GM18861 (cell line): ENCODE results near the gene PROM1.

Experiments used
- ATAC-seq: cut with Tn5 transposase; IDR thresholded peaks from one replicate; pipeline ENCODE4 v1.9.1; 2021; ENCODE audit not compliant: unreplicated experiment

PROM1 gene

GRCh38 chr4:15951781-15952180 lies 132.0 kb downstream of the PROM1 start:
- no peak for ATAC-seq

GRCh38 chr4:15948826-15949225 lies 135.0 kb downstream of the PROM1 start:
- no peak for ATAC-seq

- no peak for ATAC-seq
Measured at GRCh38 chr4:15947684-15948083, 136.1 kb downstream of the PROM1 start.

GRCh38 chr4:15945516-15945915 lies 138.3 kb downstream of the PROM1 start:
- no peak for ATAC-seq

- ATAC-seq, result no peak
Measured at GRCh38 chr4:15944895-15945294, 138.9 kb downstream of the PROM1 start.

- ATAC-seq, result no peak
Measured at GRCh38 chr4:15942283-15942682, 141.5 kb downstream of the PROM1 start.

- no peak for ATAC-seq
Measured at GRCh38 chr4:15938640-15939039, 145.2 kb downstream of the PROM1 start, which contains the start of gene FGFBP1. Gene FGFBP1, minus strand, starts transcription at chr4:15938740. Its CDS starts 2,108 bp downstream, at chr4:15936632.

- no peak for ATAC-seq
Measured at GRCh38 chr4:15938182-15938581, 145.6 kb downstream of the PROM1 start.

GRCh38 chr4:15936495-15936894 lies 147.3 kb downstream of the PROM1 start:
- ATAC-seq, result no peak

- no peak for ATAC-seq
Measured at GRCh38 chr4:15935504-15936402, 148.1 kb downstream of the PROM1 start.

GRCh38 chr4:15934259-15934658 lies 149.6 kb downstream of the PROM1 start:
- no peak for ATAC-seq

GRCh38 chr4:15931451-15932210 lies 152.2 kb downstream of the PROM1 start:
- no peak for ATAC-seq

GRCh38 chr4:15930314-15930713 lies 153.5 kb downstream of the PROM1 start:
- ATAC-seq, result no peak

- ATAC-seq, result no peak
Measured at GRCh38 chr4:15929540-15929939, 154.3 kb downstream of the PROM1 start.

- no peak for ATAC-seq
Measured at GRCh38 chr4:15928883-15929282, 154.9 kb downstream of the PROM1 start.

- ATAC-seq, result no peak
Measured at GRCh38 chr4:15926486-15926885, 157.3 kb downstream of the PROM1 start.

GRCh38 chr4:15925830-15926229 lies 158.0 kb downstream of the PROM1 start:
- ATAC-seq, result no peak

- no peak for ATAC-seq
Measured at GRCh38 chr4:15921592-15921932, 162.3 kb downstream of the PROM1 start.

GRCh38 chr4:15920723-15921591 lies 162.9 kb downstream of the PROM1 start:
- no peak for ATAC-seq

GRCh38 chr4:15918484-15919129 lies 165.2 kb downstream of the PROM1 start:
- ATAC-seq, result no peak
